SU-DHL-6 (cell line): ENCODE results near the gene CD8B.
"Not testable (repeated sequence)": the region's sequence is repeated elsewhere in the genome, so short reads cannot be mapped to it uniquely, and the experiment has no call there.

Experiments used
- CTCF ChIP-seq: fragments of 200-600 bp; sonication (generic); IDR thresholded peaks from one replicate; pipeline ENCODE4 v1.5.1; 2017; ENCODE audit warnings: antibody characterized with exemption, mild to moderate bottlenecking, low read length, moderate library complexity; ENCODE audit not compliant: insufficient read depth, poor library complexity, severe bottlenecking
- EZH2phosphoT487 ChIP-seq: fragments of 200-600 bp; sonication (generic), shearing (Covaris generic); conservative IDR thresholded peaks from 2 replicates; pipeline ENCODE4 v1.6.1; 2018; ENCODE audit warnings: mild to moderate bottlenecking, antibody characterized with exemption, low read length, moderate library complexity, mixed read lengths

GRCh38 chr2:86837714-86838113, 24.0 kb downstream of the CD8B start:
- not testable (repeated sequence) for TF ChIP-seq CTCF, EZH2phosphoT487
